Measurements from ENCODE around the gene ACKR1. TPM values are rescaled to one million over a fixed set of nuclear protein-coding genes. Genes with fewer than 3 reads are reported as not detected.

The ACKR1 gene
- total and polyA plus RNA-seq, 4 donors: 0.08 to 17.2 (median 0.48) TPM; not detected in 1

GRCh38 chr1:159161719-159162026 lies 43.0 kb upstream of the ACKR1 start:
- TF ChIP-seq REST (IDR thresholded peaks at IDR 0.05) (no peak), HNF4A (conservative IDR thresholded peaks at IDR 0.05) (no peak), FOXA1 (IDR thresholded peaks at IDR 0.05) (no peak), ATF3 (IDR thresholded peaks at IDR 0.05) (no peak), EGR1 (IDR thresholded peaks at IDR 0.05; ENCODE audit: low read depth in 2 of 2) (no peak)
- 99% methylated on average over 1 of the region's 1 CpG for WGBS
- Histone ChIP-seq H3K27ac (ENCODE audit: low read depth in 1 of 2, low read length in 2 of 2) (no peak overlapping the region), H3K4me1 (ENCODE audit: control insufficient read depth in 4 of 4, insufficient read depth in 4 of 4, low read length in 3 of 4) (peaks cover 0 to 3% (median 1%) of the 10 kb centered on the region in 4 donors), H3K4me3 (ENCODE audit: low read depth in 1 of 3, low read length in 3 of 3) (no peak overlapping the region), H3K9ac (ENCODE audit: low read depth in 1 of 2, low read length in 2 of 2) (no peak overlapping the region), H3K36me3 (ENCODE audit: control insufficient read depth in 4 of 4, insufficient read depth in 3 of 4, low read depth in 1 of 4, low read length in 3 of 4) (no peaks in the 10 kb centered on the region), H3K27me3 (ENCODE audit: control insufficient read depth in 4 of 4, insufficient read depth in 4 of 4, low read length in 3 of 4) (peaks cover 0 to 11% (median 2%) of the 10 kb centered on the region in 4 donors), H3K9me3 (ENCODE audit: control insufficient read depth in 4 of 4, low read length in 3 of 4) (no peaks in the 10 kb centered on the region)
- DNase-seq (ENCODE audit: low spot score): no peak

- Histone ChIP-seq H3K9me3 (ENCODE audit: control insufficient read depth in 4 of 4, low read length in 3 of 4) (no peaks in the 10 kb centered on the region), H3K27ac (ENCODE audit: low read depth in 1 of 2, low read length in 2 of 2) (no peak overlapping the region), H3K9ac (ENCODE audit: low read depth in 1 of 2, low read length in 2 of 2) (no peak overlapping the region), H3K4me1 (ENCODE audit: control insufficient read depth in 4 of 4, insufficient read depth in 4 of 4, low read length in 3 of 4) (peaks cover 0 to 3% (median 1%) of the 10 kb centered on the region in 4 donors), H3K27me3 (ENCODE audit: control insufficient read depth in 4 of 4, insufficient read depth in 4 of 4, low read length in 3 of 4) (peaks cover 0 to 11% (median 2%) of the 10 kb centered on the region in 4 donors), H3K36me3 (ENCODE audit: control insufficient read depth in 4 of 4, insufficient read depth in 3 of 4, low read depth in 1 of 4, low read length in 3 of 4) (no peaks in the 10 kb centered on the region), H3K4me3 (ENCODE audit: low read depth in 1 of 3, low read length in 3 of 3) (no peak overlapping the region)
- TF ChIP-seq JUND (IDR thresholded peaks at IDR 0.05) (no peak), SP1 (IDR thresholded peaks at IDR 0.05) (no peak), MAX (IDR thresholded peaks at IDR 0.05) (no peak), NR2F2 (IDR thresholded peaks at IDR 0.05) (no peak), FOXA2 (IDR thresholded peaks at IDR 0.05) (no peak), CTCF (IDR thresholded peaks at IDR 0.05; ENCODE audit: low read depth, low read length, missing input control) (no peak), HNF4G (IDR thresholded peaks at IDR 0.05) (no peak), GABPA (IDR thresholded peaks at IDR 0.05 in 1 of 2, conservative IDR thresholded peaks at IDR 0.05 in 1 of 2) (no peak), RXRA (IDR thresholded peaks at IDR 0.05) (no peak), REST (IDR thresholded peaks at IDR 0.05) (no peak), HNF4A (conservative IDR thresholded peaks at IDR 0.05) (no peak), YY1 (IDR thresholded peaks at IDR 0.05) (no peak), RAD21 (IDR thresholded peaks at IDR 0.05) (no peak), FOXA1 (IDR thresholded peaks at IDR 0.05) (no peak), EGR1 (IDR thresholded peaks at IDR 0.05; ENCODE audit: low read depth in 2 of 2) (no peak)
- WGBS: 73% methylated on average over 4 of the region's 4 CpGs
- no peak for DNase-seq (ENCODE audit: low spot score)
Observed at GRCh38 chr1:159162516-159163265, 42.0 kb upstream of the ACKR1 start.
